H1 (cell line): ENCODE data around the gene APOBR. TPM values are rescaled to one million over a fixed set of nuclear protein-coding genes. Genes with fewer than 3 reads are reported as not detected.
A peak's percentile ranks its signal among the peaks of the same experiment; 100 is the strongest.

Experiments used
- CTCF ChIA-PET: fragments of 300-600 bp; sonication (Branson Sonifier 250); formaldehyde crosslinking; loops from one replicate; lab custom pipeline; 2021; ENCODE audit not compliant: partially characterized antibody; lab: Charles Lee
- POLR2A ChIA-PET: fragments of 300-600 bp; sonication (Branson Sonifier 250); formaldehyde crosslinking; loops from one replicate; lab custom pipeline; 2021; ENCODE audit warnings: inconsistent platforms; ENCODE audit not compliant: partially characterized antibody; lab: Charles Lee
- DNase-seq, 2 experiments: peaks; one replicate each; pipeline versions ENCODE4 v3.0.0 to v3.0.0-alpha.2; 2010 to 2022; ENCODE audit warnings: low spot score in 2 of 2, low read depth in 1 of 2, mixed read lengths in 1 of 2
- FAIRE-seq: peaks from 2 replicates; lab custom pipeline; 2011; peaks lifted over from hg19 to GRCh38; lab: Jason Lieb, UNC
- H2AFZ ChIP-seq: 2 replicates; pipeline ENCODE4 v1.8.1; 2012; ENCODE audit warnings: low read length, inconsistent platforms
- H2AK5ac ChIP-seq: 2 replicates; pipeline ENCODE4 v1.6.1; 2013; ENCODE audit warnings: low read depth, low read length
- H2BK120ac ChIP-seq: replicated peaks from 2 replicates; pipeline ENCODE3; 2013; ENCODE audit warnings: low read depth, low read length, inconsistent platforms
- H2BK12ac ChIP-seq: 2 replicates; pipeline ENCODE4 v1.6.1; 2013; ENCODE audit warnings: low read depth, low read length
- H2BK15ac ChIP-seq: 2 replicates; pipeline ENCODE4 v1.6.1; 2013; ENCODE audit warnings: low read length
- H2BK20ac ChIP-seq: 2 replicates; pipeline ENCODE4 v1.6.1; 2013; ENCODE audit warnings: low read length
- H2BK5ac ChIP-seq: 2 replicates; pipeline ENCODE4 v1.6.1; 2013; ENCODE audit warnings: low read depth, low read length
- H3K14ac ChIP-seq: 2 replicates; pipeline ENCODE4 v1.6.1; 2013; ENCODE audit warnings: inconsistent platforms; ENCODE audit not compliant: insufficient read length
- H3K18ac ChIP-seq: 2 replicates; pipeline ENCODE4 v1.6.1; 2013; ENCODE audit warnings: low read length; ENCODE audit errors: extremely low read depth
- H3K23ac ChIP-seq: 2 replicates; pipeline ENCODE4 v1.6.1; 2013; ENCODE audit warnings: inconsistent platforms; ENCODE audit not compliant: insufficient read length
- H3K23me2 ChIP-seq: 2 replicates; pipeline ENCODE4 v1.6.1; 2013; ENCODE audit warnings: low read depth, low read length
- H3K27ac ChIP-seq: 2 replicates; pipeline ENCODE4 v1.6.1; 2011; ENCODE audit warnings: low read depth, low read length, inconsistent platforms
- H3K27me3 ChIP-seq, 4 experiments: replicated peaks in 1 of 4; 1 replicate in 1 of 4; 2 replicates in 3 of 4; pipeline versions ENCODE4 v1.6.1 to v1.8.1; 2011 to 2013; ENCODE audit warnings: low read length in 3 of 4, mild to moderate bottlenecking in 3 of 4, inconsistent platforms in 2 of 4, mixed read lengths in 2 of 4, moderate library complexity in 1 of 4; ENCODE audit not compliant: control insufficient read depth in 3 of 4, insufficient read depth in 3 of 4; ENCODE audit errors: extremely low read depth in 1 of 4
- H3K36me3 ChIP-seq, 4 experiments: 2 replicates each; pipeline versions ENCODE4 v1.6.1 to v1.8.1; 2011 to 2013; ENCODE audit warnings: mild to moderate bottlenecking in 4 of 4, low read length in 3 of 4, moderate library complexity in 2 of 4, control low read depth in 1 of 4, inconsistent platforms in 1 of 4; ENCODE audit not compliant: insufficient read depth in 4 of 4, control insufficient read depth in 2 of 4
- H3K4ac ChIP-seq: replicated peaks from 2 replicates; pipeline ENCODE3; 2013; ENCODE audit warnings: low read length, low read depth, mixed read lengths, inconsistent platforms; ENCODE audit not compliant: insufficient read length
- H3K4me1 ChIP-seq, 4 experiments: replicated peaks in 1 of 4; 1 replicate in 1 of 4; 2 replicates in 3 of 4; pipeline versions ENCODE4 v1.6.1 to v1.8.1; 2011 to 2013; ENCODE audit warnings: low read length in 3 of 4, inconsistent platforms in 2 of 4, mixed read lengths in 1 of 4; ENCODE audit not compliant: insufficient read depth in 4 of 4, control insufficient read depth in 3 of 4
- H3K4me2 ChIP-seq, 2 experiments: 2 replicates each; pipeline versions ENCODE4 v1.6.1 to v1.8.1; 2011 to 2013; ENCODE audit warnings: low read depth in 2 of 2, low read length in 2 of 2, control low read depth in 1 of 2, inconsistent platforms in 1 of 2, mild to moderate bottlenecking in 1 of 2; ENCODE audit not compliant: insufficient read depth in 1 of 2
- H3K4me3 ChIP-seq, 4 experiments: fragments of 200-600, 300-600 bp in 1 of 4; sonication (generic), shearing (Covaris generic), sonication (Bioruptor Twin) in 1 of 4; 2 replicates each; pipeline versions ENCODE4 v1.5.1 to v1.8.1; 2011 to 2016; ENCODE audit warnings: low read length in 4 of 4, low read depth in 3 of 4, control low read depth in 2 of 4, inconsistent platforms in 2 of 4, mild to moderate bottlenecking in 2 of 4, mixed read lengths in 1 of 4, moderate library complexity in 1 of 4; ENCODE audit not compliant: insufficient read depth in 2 of 4; ENCODE audit errors: extremely low read depth in 1 of 4
- H3K56ac ChIP-seq: replicated peaks from 2 replicates; pipeline ENCODE3; 2013; ENCODE audit warnings: low read depth, mild to moderate bottlenecking, mixed read lengths, low read length, inconsistent platforms; ENCODE audit not compliant: insufficient read length
- H3K79me1 ChIP-seq: 2 replicates; pipeline ENCODE4 v1.6.1; 2013; ENCODE audit warnings: low read depth, low read length, control low read depth
- H3K79me2 ChIP-seq, 2 experiments: 2 replicates each; pipeline versions ENCODE4 v1.6.1 to v1.8.1; 2012 to 2013; ENCODE audit warnings: low read length in 2 of 2, mild to moderate bottlenecking in 2 of 2, inconsistent platforms in 1 of 2; ENCODE audit not compliant: insufficient read depth in 2 of 2, control insufficient read depth in 1 of 2
- H3K9ac ChIP-seq, 4 experiments: replicated peaks in 1 of 4; 1 replicate in 1 of 4; 2 replicates in 3 of 4; pipeline versions ENCODE4 v1.6.1 to v1.8.1; 2011 to 2013; ENCODE audit warnings: low read depth in 3 of 4, low read length in 3 of 4, control low read depth in 2 of 4, mild to moderate bottlenecking in 2 of 4, moderate library complexity in 2 of 4, inconsistent platforms in 1 of 4; ENCODE audit errors: extremely low read depth in 1 of 4
- H3K9me3 ChIP-seq, 2 experiments: 2 replicates each; pipeline versions ENCODE4 v1.6.1 to v1.8.1; 2012 to 2013; ENCODE audit warnings: mild to moderate bottlenecking in 2 of 2, moderate library complexity in 2 of 2, control low read depth in 1 of 2, inconsistent platforms in 1 of 2, low read depth in 1 of 2, low read length in 1 of 2, mixed read lengths in 1 of 2; ENCODE audit not compliant: insufficient read depth in 2 of 2
- H4K20me1 ChIP-seq, 2 experiments: replicated peaks in 1 of 2; 2 replicates each; pipeline versions ENCODE3 to v1.8.1; 2011 to 2013; ENCODE audit warnings: inconsistent platforms in 2 of 2, low read length in 2 of 2, mild to moderate bottlenecking in 1 of 2; ENCODE audit not compliant: insufficient read depth in 2 of 2, control insufficient read depth in 1 of 2
- H4K5ac ChIP-seq: 2 replicates; pipeline ENCODE4 v1.6.1; 2013; ENCODE audit warnings: low read length, low read depth, mixed read lengths, inconsistent platforms; ENCODE audit not compliant: insufficient read length
- H4K8ac ChIP-seq: 2 replicates; pipeline ENCODE4 v1.8.0; 2013; ENCODE audit warnings: mild to moderate bottlenecking, moderate library complexity, low read length, inconsistent platforms; ENCODE audit not compliant: insufficient read depth; ENCODE audit errors: extremely low read depth
- H4K91ac ChIP-seq: replicated peaks from 2 replicates; pipeline ENCODE3; 2013; ENCODE audit warnings: low read length, mixed read lengths, inconsistent platforms; ENCODE audit not compliant: insufficient read length
- ASH2L ChIP-seq: fragments of 200-600, 300-600 bp; sonication (generic); IDR thresholded peaks from one replicate; pipeline ENCODE4 v1.7.1; 2017; ENCODE audit warnings: low read length
- ATF3 ChIP-seq: IDR thresholded peaks from 2 replicates; pipeline ENCODE4 v1.6.1; 2011; ENCODE audit warnings: low read depth, mild to moderate bottlenecking, low read length; ENCODE audit not compliant: insufficient read depth
- CTBP2 ChIP-seq: IDR thresholded peaks from 2 replicates; pipeline ENCODE4 v1.7.0; 2011; ENCODE audit warnings: borderline replicate concordance, mild to moderate bottlenecking, moderate library complexity, mixed read lengths, low read length; ENCODE audit not compliant: insufficient read depth, insufficient read length
- KDM4A ChIP-seq: IDR thresholded peaks from one replicate; pipeline ENCODE4 v1.7.1; 2012; ENCODE audit warnings: low read depth, mild to moderate bottlenecking, moderate library complexity, low read length, inconsistent platforms; ENCODE audit not compliant: severe bottlenecking
- KDM5A ChIP-seq: fragments of 200-600 bp; IDR thresholded peaks from 2 replicates; pipeline ENCODE4 v1.7.1; 2012; ENCODE audit warnings: mild to moderate bottlenecking, low read length, inconsistent platforms, mixed read lengths
- RAD21 ChIP-seq, 2 experiments: IDR thresholded peaks in 1 of 2; conservative IDR thresholded peaks in 1 of 2; 2 replicates each; pipeline ENCODE4 v1.6.1; 2011; ENCODE audit warnings: low read depth in 2 of 2, low read length in 2 of 2, improper control_type of control experiment in 1 of 2, inconsistent platforms in 1 of 2, mild to moderate bottlenecking in 1 of 2, moderate library complexity in 1 of 2
- RBBP5 ChIP-seq: IDR thresholded peaks from 2 replicates; pipeline ENCODE4 v1.7.1; 2012; ENCODE audit warnings: low read depth, mild to moderate bottlenecking, inconsistent platforms, low read length, moderate library complexity, borderline replicate concordance
- SAP30 ChIP-seq: fragments of 300-600 bp; sonication (generic); IDR thresholded peaks from 2 replicates; pipeline ENCODE4 v1.7.1; 2012; ENCODE audit warnings: low read length, moderate library complexity, mild to moderate bottlenecking, inconsistent platforms; ENCODE audit not compliant: insufficient read depth, insufficient replicate concordance
- TBP ChIP-seq: IDR thresholded peaks from 2 replicates; pipeline ENCODE4 v1.6.1; 2011; ENCODE audit warnings: low read depth, low read length, improper control_type of control experiment
- WGBS, 2 experiments: shearing (Covaris generic) in 1 of 2; methylation state at CpG; one replicate each; pipeline versions ENCODE4 v1.1.6 to v1.1.7; 2013 to 2015; ENCODE audit warnings: low lambda C conversion rate in 2 of 2, mixed read lengths in 2 of 2, inconsistent platforms in 1 of 2, low coverage in 1 of 2, missing lambda C conversion rate in 1 of 2; ENCODE audit not compliant: insufficient replicate concordance in 2 of 2, insufficient coverage in 1 of 2, insufficient read length in 1 of 2; ENCODE audit errors: extremely low coverage in 1 of 2, missing lambda C conversion rate in 1 of 2; 5-methylcytosine and 5-hydroxymethylcytosine counted together
- polyA plus RNA-seq, 7 experiments: library from polyadenylated mRNA; depleted of rRNA in 3 of 7; stranded (reverse) in 5 of 7; unstranded in 2 of 7; fragments of >200 nt in 5 of 7; fragments of 200-250 nt in 2 of 7; gene quantifications; 1 replicate in 5 of 7; 2 replicates in 1 of 7; 4 replicates in 1 of 7; pipeline versions ENCODE4 v1.2.1 to v1.2.3, GENCODE V29; 2011 to 2013; ENCODE audit warnings: missing spikeins in 2 of 7, mixed read lengths in 2 of 7
- total RNA-seq: library from RNA; stranded (reverse); fragmentation: NEBNext Ultra II Directional; extraction: Animal tissue kit (Norgen Biotek cat#: 25700); gene quantifications from 2 replicates; pipeline ENCODE4 v1.2.1, GENCODE V29; 2021

APOBR gene
- total and polyA plus RNA-seq, 2 of the 8 experiments (the other 6 are each of a cell fraction or from before 2014, with no cell fraction given), result not detected

GRCh38 chr16:28491230-28491969, 3.0 kb upstream of the APOBR start:
- peak overlapping the region; percentile 71 to 73 for H3K4me2 ChIP-seq
- H3K4ac ChIP-seq, result no peak overlapping the region
- H3K14ac ChIP-seq, result no peak overlapping the region
- H3K4me3 ChIP-seq, result peak overlapping the region; percentile 83 to 96 (median 92)
- H3K27me3 ChIP-seq, result peaks cover 0 to 2% (median 0%) of the 10 kb centered on the region in 4 experiments; a peak in 1 of 7 replicates
- H2AK5ac ChIP-seq, result no peak overlapping the region
- H3K18ac ChIP-seq, result peak overlapping the region; percentile 55
- H3K36me3 ChIP-seq, result no peaks in the 10 kb centered on the region; a peak in 2 of 8 replicates
- no peak overlapping the region for H3K27ac ChIP-seq
- POLR2A ChIA-PET, result interaction anchor here (0.6 to 2.0 kb wide), 4 partner anchors 12 to 1286 kb away, joined by 4 to 10 read pairs (median 6); partner anchors contain the start of gene SGF29
- peak overlapping the region; percentile 3 for H4K91ac ChIP-seq
- CTCF ChIA-PET, result interaction anchor here (0.6 to 0.9 kb wide), 3 partner anchors 22 to 247 kb away, joined by 3 read pairs; no protein-coding TSS in a partner anchor
- H3K23me2 ChIP-seq, result no peaks in the 10 kb centered on the region; the same call in 1 of the 2 replicates
- no peak overlapping the region for H2BK15ac ChIP-seq
- no peak overlapping the region for H2BK20ac ChIP-seq
- H3K9me3 ChIP-seq, result no peaks in the 10 kb centered on the region
- no peak overlapping the region for H2BK120ac ChIP-seq
- H3K79me2 ChIP-seq, result no peaks in the 10 kb centered on the region
- FAIRE-seq (no peak), DNase-seq (peak in 1 of 2 experiments; percentile 76)
- WGBS, 2 experiments, result 2% methylated on average over 41 of the region's 42 CpGs; no CpG with 5 or more reads in 1 of the 2 experiments
- H2AFZ ChIP-seq, result peak overlapping the region; percentile 82; the same call in 1 of the 2 replicates
- H2BK12ac ChIP-seq, result 0 out of 2 replicates have a peak overlapping the region, but pooled peaks have one; percentile 39
- H4K20me1 ChIP-seq, result no peaks in the 10 kb centered on the region
- no peak overlapping the region for H3K56ac ChIP-seq
- no peaks in the 10 kb centered on the region for H3K4me1 ChIP-seq
- H4K5ac ChIP-seq, result peak overlapping the region; percentile 49
- H3K9ac ChIP-seq, result peak overlapping the region; percentile 35 to 51 (median 40); a peak in 6 of 7 replicates
- H4K8ac ChIP-seq, result peak overlapping the region; percentile 91
- peak overlapping the region; percentile 79; the same call in 1 of the 2 replicates for H2BK5ac ChIP-seq
- H3K23ac ChIP-seq, result no peak overlapping the region
- H3K79me1 ChIP-seq, result no peaks in the 10 kb centered on the region
- TF ChIP-seq CTBP2 (peak; percentile 37), KDM5A (no peak), RBBP5 (peak; percentile 34; the same call in 1 of the 2 replicates), ATF3 (no peak), ASH2L (peak; percentile 23), SAP30 (peak; percentile 57), KDM4A (peak; percentile 92), RAD21 (IDR thresholded peaks at IDR 0.05 in 1 of 2, conservative IDR thresholded peaks at IDR 0.05 in 1 of 2; ENCODE audit: low read depth in 2 of 2, low read length in 2 of 2) (peak; percentile 13 to 24; a peak in 3 of 4 replicates), TBP (no peak)
